EL (cell line): ENCODE measurements around the gene IRF2BP1.
"Not testable (repeated sequence)": the region's sequence is repeated elsewhere in the genome, so short reads cannot be mapped to it uniquely, and the experiment has no call there.

Experiments
- DNase-seq: peaks from one replicate; pipeline ENCODE4 v3.0.0-alpha.2; 2016

The IRF2BP1 gene

GRCh38 chr19:45881082-45881908 lies 4.6 kb downstream of the IRF2BP1 start:
- no peak for DNase-seq

GRCh38 chr19:45879971-45880370 lies 6.0 kb downstream of the IRF2BP1 start:
- DNase-seq = no peak

GRCh38 chr19:45879055-45879454 lies 6.9 kb downstream of the IRF2BP1 start:
- no peak for DNase-seq

GRCh38 chr19:45878043-45878794 lies 7.7 kb downstream of the IRF2BP1 start:
- no peak for DNase-seq

GRCh38 chr19:45876411-45877197 lies 9.3 kb downstream of the IRF2BP1 start:
- no peak for DNase-seq

- no peak for DNase-seq
These were observed 9.9 kb downstream of the IRF2BP1 start for GRCh38 chr19:45876161-45876410.

- no peak for DNase-seq
These were observed 11.3 kb downstream of the IRF2BP1 start for GRCh38 chr19:45874620-45874966.

GRCh38 chr19:45873219-45873772 lies 12.6 kb downstream of the IRF2BP1 start:
- no peak for DNase-seq

GRCh38 chr19:45872095-45872919 lies 13.6 kb downstream of the IRF2BP1 start:
- no peak for DNase-seq

GRCh38 chr19:45870798-45871197 lies 15.1 kb downstream of the IRF2BP1 start:
- no peak for DNase-seq

- DNase-seq = not testable (repeated sequence)
These were observed 18.7 kb downstream of the IRF2BP1 start for GRCh38 chr19:45867241-45867640.

GRCh38 chr19:45866400-45867176 lies 19.4 kb downstream of the IRF2BP1 start:
- DNase-seq = no peak

GRCh38 chr19:45865269-45865948 lies 20.5 kb downstream of the IRF2BP1 start:
- DNase-seq = no peak

- DNase-seq = no peak
These were observed 21.3 kb downstream of the IRF2BP1 start for GRCh38 chr19:45864629-45865082.

GRCh38 chr19:45863840-45864628 lies 21.9 kb downstream of the IRF2BP1 start, which contains the start of gene FOXA3:
TSS of gene FOXA3 (plus strand) at chr19:45864326. CDS start at chr19:45864457, 131 bp downstream.
- DNase-seq = peak; percentile 49

GRCh38 chr19:45863335-45863839 lies 22.6 kb downstream of the IRF2BP1 start:
- DNase-seq = no peak

- peak; percentile 99 for DNase-seq
These were observed 23.2 kb downstream of the IRF2BP1 start, which contains the start of gene SYMPK for GRCh38 chr19:45862564-45863334. TSS of gene SYMPK (minus strand) at chr19:45863147. CDS start at chr19:45854495, 8,652 bp downstream.

GRCh38 chr19:45862271-45862563 lies 23.7 kb downstream of the IRF2BP1 start:
- DNase-seq = no peak
